22Rv1 (cell line): Measurements from ENCODE around the gene CPZ.

Source experiments
- ZFX ChIP-seq: fragments of 450-650 bp; IDR thresholded peaks from 2 replicates; pipeline ENCODE4 v1.6.1; 2017; ENCODE audit warnings: antibody characterized with exemption, borderline replicate concordance
- TF ChIP-seq, protein P1 (sequence below): fragments of 450-650 bp; IDR thresholded peaks from 2 replicates; pipeline ENCODE4 v1.5.1; 2017; ENCODE audit warnings: mild to moderate bottlenecking

DNA sequence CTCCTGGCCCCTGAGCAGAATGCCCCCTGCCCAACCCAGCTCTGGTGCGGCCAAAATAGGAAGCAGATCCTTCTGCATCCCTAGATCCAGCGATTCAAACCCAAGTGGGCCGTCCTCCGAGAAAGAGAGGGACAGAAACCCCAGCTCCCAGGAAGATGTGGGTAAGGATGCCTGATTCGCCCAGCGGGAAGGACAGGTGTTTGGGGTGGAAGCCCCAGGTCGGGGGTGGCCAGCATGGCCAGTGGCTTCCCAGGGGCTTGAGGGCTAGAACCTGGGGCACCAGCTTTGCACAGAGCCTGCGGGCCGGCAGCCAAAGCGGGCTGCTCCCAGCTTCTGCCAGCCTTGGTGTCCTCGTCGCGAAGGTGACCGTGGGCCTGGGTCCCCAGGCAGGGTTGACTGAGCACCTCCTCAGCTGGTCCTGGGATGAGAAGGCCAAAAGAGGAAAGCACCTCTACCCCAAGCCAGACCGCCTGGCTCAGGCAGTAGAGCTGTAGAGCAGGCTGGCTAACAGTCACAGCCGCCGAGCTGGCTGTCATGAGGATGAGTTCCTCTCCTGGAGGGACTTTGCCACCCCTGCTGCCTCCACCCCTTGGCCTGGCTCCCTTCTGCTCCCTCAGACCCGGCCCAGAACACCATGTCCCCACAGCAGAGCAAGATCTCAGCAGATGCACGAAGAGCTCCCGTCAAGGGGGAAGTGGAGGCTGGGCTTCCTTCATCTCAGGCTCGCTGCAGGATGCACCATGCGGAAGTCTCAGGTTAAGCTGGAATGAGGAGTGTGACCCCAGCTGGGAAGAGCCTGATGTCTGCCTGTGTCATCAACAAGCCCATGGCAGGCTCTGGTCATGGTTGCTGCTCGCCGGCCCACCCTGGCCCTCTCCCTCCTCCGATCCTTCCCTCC lies 59.9 kb downstream of the CPZ start:
- TF ChIP-seq, protein P1, sequence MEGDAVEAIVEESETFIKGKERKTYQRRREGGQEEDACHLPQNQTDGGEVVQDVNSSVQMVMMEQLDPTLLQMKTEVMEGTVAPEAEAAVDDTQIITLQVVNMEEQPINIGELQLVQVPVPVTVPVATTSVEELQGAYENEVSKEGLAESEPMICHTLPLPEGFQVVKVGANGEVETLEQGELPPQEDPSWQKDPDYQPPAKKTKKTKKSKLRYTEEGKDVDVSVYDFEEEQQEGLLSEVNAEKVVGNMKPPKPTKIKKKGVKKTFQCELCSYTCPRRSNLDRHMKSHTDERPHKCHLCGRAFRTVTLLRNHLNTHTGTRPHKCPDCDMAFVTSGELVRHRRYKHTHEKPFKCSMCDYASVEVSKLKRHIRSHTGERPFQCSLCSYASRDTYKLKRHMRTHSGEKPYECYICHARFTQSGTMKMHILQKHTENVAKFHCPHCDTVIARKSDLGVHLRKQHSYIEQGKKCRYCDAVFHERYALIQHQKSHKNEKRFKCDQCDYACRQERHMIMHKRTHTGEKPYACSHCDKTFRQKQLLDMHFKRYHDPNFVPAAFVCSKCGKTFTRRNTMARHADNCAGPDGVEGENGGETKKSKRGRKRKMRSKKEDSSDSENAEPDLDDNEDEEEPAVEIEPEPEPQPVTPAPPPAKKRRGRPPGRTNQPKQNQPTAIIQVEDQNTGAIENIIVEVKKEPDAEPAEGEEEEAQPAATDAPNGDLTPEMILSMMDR, result no peak
- TF ChIP-seq ZFX, result no peak
